ENCODE results near the gene MS4A3. TPM values are rescaled to one million over a fixed set of nuclear protein-coding genes. Genes with fewer than 3 reads are reported as not detected.

The MS4A3 gene
- total and polyA plus RNA-seq, 9 of the 15 experiments (the other 6 are each of a cell fraction or from before 2014, with no cell fraction given): 3.4 to 94.5 (median 58.8) TPM

DNA sequence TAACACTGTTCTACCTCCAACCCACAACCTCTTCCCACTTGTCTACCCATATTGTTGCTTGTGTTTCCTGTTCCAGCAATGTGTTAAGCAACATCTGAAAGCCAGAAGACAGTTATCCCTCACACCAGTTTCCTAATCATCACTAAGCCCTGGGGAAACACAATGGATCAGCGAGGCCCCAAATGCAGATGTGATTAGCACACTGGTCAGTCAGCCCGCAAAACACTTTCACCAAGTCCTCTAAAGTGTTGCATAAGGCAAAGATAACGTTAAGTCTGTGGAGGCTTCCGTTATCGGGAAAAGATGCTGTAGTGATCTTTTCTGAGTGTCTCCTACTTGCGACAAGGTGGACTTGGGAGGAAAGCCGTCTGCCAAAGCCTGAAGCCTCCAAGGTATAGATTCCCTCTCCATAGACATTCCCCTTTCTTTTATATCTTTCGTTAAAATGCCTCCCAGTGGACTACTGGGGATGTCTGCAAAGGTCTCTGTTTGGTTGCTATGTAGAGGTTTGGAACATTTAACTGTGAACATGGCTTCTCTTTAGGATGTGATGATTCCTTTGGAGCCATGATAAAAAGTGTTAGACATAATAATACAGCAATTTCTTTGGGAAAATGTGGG, at the start of gene MS4A3 (continued):
- TF ChIP-seq, protein P1, sequence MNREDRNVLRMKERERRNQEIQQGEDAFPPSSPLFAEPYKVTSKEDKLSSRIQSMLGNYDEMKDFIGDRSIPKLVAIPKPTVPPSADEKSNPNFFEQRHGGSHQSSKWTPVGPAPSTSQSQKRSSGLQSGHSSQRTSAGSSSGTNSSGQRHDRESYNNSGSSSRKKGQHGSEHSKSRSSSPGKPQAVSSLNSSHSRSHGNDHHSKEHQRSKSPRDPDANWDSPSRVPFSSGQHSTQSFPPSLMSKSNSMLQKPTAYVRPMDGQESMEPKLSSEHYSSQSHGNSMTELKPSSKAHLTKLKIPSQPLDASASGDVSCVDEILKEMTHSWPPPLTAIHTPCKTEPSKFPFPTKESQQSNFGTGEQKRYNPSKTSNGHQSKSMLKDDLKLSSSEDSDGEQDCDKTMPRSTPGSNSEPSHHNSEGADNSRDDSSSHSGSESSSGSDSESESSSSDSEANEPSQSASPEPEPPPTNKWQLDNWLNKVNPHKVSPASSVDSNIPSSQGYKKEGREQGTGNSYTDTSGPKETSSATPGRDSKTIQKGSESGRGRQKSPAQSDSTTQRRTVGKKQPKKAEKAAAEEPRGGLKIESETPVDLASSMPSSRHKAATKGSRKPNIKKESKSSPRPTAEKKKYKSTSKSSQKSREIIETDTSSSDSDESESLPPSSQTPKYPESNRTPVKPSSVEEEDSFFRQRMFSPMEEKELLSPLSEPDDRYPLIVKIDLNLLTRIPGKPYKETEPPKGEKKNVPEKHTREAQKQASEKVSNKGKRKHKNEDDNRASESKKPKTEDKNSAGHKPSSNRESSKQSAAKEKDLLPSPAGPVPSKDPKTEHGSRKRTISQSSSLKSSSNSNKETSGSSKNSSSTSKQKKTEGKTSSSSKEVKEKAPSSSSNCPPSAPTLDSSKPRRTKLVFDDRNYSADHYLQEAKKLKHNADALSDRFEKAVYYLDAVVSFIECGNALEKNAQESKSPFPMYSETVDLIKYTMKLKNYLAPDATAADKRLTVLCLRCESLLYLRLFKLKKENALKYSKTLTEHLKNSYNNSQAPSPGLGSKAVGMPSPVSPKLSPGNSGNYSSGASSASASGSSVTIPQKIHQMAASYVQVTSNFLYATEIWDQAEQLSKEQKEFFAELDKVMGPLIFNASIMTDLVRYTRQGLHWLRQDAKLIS (CRISPR knock-in tag; IDR thresholded peaks at IDR 0.05): no peak
- TF ChIP-seq ATF1 (CRISPR knock-in tag; IDR thresholded peaks at IDR 0.05) (no peak), ATF1 (tag; IDR thresholded peaks at IDR 0.05) (0 out of 2 replicates have a peak, but pooled peaks have one; percentile 5), SMAD4 (CRISPR knock-in tag; conservative IDR thresholded peaks at IDR 0.05) (peak; percentile 89), ZNF511 (CRISPR knock-in tag; IDR thresholded peaks at IDR 0.05) (no peak), NR2F6 (CRISPR knock-in tag; IDR thresholded peaks at IDR 0.05) (no peak), HDAC3 (IDR thresholded peaks at IDR 0.05; ENCODE audit: borderline replicate concordance, partially characterized antibody) (peak; percentile 44), HNRNPUL1 (IDR thresholded peaks at IDR 0.05; ENCODE audit: low read length) (no peak), RBM17 (IDR thresholded peaks at IDR 0.05; ENCODE audit: borderline replicate concordance, low read depth, low read length) (no peak), GABPA (tag; conservative IDR thresholded peaks at IDR 0.05; ENCODE audit: low read depth) (no peak), ILF3 (IDR thresholded peaks at IDR 0.05; ENCODE audit: borderline replicate concordance) (no peak), FOXK2 (conservative IDR thresholded peaks at IDR 0.05 in 1 of 2, IDR thresholded peaks at IDR 0.05 in 1 of 2; ENCODE audit: low read depth in 2 of 2) (no peak), FOXJ3 (CRISPR knock-in tag; IDR thresholded peaks at IDR 0.05) (no peak), ERF (CRISPR knock-in tag; IDR thresholded peaks at IDR 0.05) (no peak), TCF7L2 (IDR thresholded peaks at IDR 0.05; ENCODE audit: low read depth, low read length) (no peak), ZFP36 (IDR thresholded peaks at IDR 0.05; ENCODE audit: low read depth, low read length, partially characterized antibody) (no peak), ZNF695 (CRISPR knock-in tag; IDR thresholded peaks at IDR 0.05) (no peak)
- TF ChIP-seq, protein P2, sequence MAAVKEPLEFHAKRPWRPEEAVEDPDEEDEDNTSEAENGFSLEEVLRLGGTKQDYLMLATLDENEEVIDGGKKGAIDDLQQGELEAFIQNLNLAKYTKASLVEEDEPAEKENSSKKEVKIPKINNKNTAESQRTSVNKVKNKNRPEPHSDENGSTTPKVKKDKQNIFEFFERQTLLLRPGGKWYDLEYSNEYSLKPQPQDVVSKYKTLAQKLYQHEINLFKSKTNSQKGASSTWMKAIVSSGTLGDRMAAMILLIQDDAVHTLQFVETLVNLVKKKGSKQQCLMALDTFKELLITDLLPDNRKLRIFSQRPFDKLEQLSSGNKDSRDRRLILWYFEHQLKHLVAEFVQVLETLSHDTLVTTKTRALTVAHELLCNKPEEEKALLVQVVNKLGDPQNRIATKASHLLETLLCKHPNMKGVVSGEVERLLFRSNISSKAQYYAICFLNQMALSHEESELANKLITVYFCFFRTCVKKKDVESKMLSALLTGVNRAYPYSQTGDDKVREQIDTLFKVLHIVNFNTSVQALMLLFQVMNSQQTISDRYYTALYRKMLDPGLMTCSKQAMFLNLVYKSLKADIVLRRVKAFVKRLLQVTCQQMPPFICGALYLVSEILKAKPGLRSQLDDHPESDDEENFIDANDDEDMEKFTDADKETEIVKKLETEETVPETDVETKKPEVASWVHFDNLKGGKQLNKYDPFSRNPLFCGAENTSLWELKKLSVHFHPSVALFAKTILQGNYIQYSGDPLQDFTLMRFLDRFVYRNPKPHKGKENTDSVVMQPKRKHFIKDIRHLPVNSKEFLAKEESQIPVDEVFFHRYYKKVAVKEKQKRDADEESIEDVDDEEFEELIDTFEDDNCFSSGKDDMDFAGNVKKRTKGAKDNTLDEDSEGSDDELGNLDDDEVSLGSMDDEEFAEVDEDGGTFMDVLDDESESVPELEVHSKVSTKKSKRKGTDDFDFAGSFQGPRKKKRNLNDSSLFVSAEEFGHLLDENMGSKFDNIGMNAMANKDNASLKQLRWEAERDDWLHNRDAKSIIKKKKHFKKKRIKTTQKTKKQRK (IDR thresholded peaks at IDR 0.05; ENCODE audit: borderline replicate concordance, low read depth, low read length): no peak
- TF ChIP-seq, protein P3, sequence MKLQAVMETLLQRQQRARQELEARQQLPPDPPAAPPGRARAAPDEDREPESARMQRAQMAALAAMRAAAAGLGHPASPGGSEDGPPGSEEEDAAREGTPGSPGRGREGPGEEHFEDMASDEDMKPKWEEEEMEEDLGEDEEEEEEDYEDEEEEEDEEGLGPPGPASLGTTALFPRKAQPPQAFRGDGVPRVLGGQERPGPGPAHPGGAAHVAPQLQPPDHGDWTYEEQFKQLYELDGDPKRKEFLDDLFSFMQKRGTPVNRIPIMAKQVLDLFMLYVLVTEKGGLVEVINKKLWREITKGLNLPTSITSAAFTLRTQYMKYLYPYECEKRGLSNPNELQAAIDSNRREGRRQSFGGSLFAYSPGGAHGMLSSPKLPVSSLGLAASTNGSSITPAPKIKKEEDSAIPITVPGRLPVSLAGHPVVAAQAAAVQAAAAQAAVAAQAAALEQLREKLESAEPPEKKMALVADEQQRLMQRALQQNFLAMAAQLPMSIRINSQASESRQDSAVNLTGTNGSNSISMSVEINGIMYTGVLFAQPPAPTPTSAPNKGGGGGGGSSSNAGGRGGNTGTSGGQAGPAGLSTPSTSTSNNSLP (IDR thresholded peaks at IDR 0.05; ENCODE audit: borderline replicate concordance, low read depth, low read length): no peak

Measured in K562 (cell line).